Spleen (tissue), 11 donors: ENCODE measurements around the gene CRYGN. TPM values are rescaled to one million over a fixed set of nuclear protein-coding genes. Genes with fewer than 3 reads are reported as not detected.
A peak's percentile ranks its signal among the peaks of the same experiment; 100 is the strongest.

Experiments used
- DNase-seq: peaks from one replicate; pipeline ENCODE4 v3.0.0-alpha.2; 2020
- H3K27ac ChIP-seq, 8 donors: fragments of 200-600 bp; sonication (generic) in 7 of 8; 1 replicate in 4 of 8; 2 replicates in 4 of 8; pipeline versions ENCODE4 v1.5.0 to v1.8.0; 2016 to 2021; ENCODE audit warnings: inconsistent platforms in 4 of 8, mild to moderate bottlenecking in 4 of 8, moderate library complexity in 1 of 8
- H3K27me3 ChIP-seq, 7 donors: fragments of 200-600 bp; sonication (generic) in 6 of 7; replicated peaks in 1 of 7; 1 replicate in 4 of 7; 2 replicates in 3 of 7; pipeline versions ENCODE4 v1.5.0 to v1.8.0; 2016 to 2021; ENCODE audit warnings: inconsistent platforms in 3 of 7, mild to moderate bottlenecking in 1 of 7
- H3K36me3 ChIP-seq, 6 donors: fragments of 200-600 bp; sonication (generic) in 5 of 6; 1 replicate in 4 of 6; 2 replicates in 2 of 6; pipeline versions ENCODE4 v1.5.0 to v1.8.0; 2016 to 2021; ENCODE audit warnings: inconsistent platforms in 2 of 6
- H3K4me1 ChIP-seq, 6 donors: fragments of 200-600 bp; sonication (generic) in 5 of 6; 1 replicate in 3 of 6; 2 replicates in 3 of 6; pipeline versions ENCODE4 v1.5.0 to v1.8.0; 2016 to 2021; ENCODE audit warnings: inconsistent platforms in 3 of 6
- H3K4me3 ChIP-seq, 8 donors: fragments of 200-600 bp; sonication (generic) in 7 of 8; 1 replicate in 4 of 8; 2 replicates in 4 of 8; pipeline versions ENCODE4 v1.5.0 to v1.8.0; 2016 to 2021; ENCODE audit warnings: inconsistent platforms in 4 of 8, mild to moderate bottlenecking in 4 of 8, moderate library complexity in 2 of 8
- H3K9me3 ChIP-seq, 8 donors: fragments of 200-600 bp; sonication (generic) in 7 of 8; 1 replicate in 4 of 8; 2 replicates in 4 of 8; pipeline versions ENCODE4 v1.5.0 to v1.8.0; 2016 to 2021; ENCODE audit warnings: inconsistent platforms in 4 of 8
- CTCF ChIP-seq, 11 experiments: fragments of 200-600 bp in 7 of 11; fragments of 450-650 bp in 4 of 11; sonication (generic) in 4 of 11; IDR thresholded peaks in 8 of 11; conservative IDR thresholded peaks in 3 of 11; 1 replicate in 7 of 11; 2 replicates in 4 of 11; pipeline versions ENCODE4 v1.4.0 to v1.8.0; 2016 to 2021; ENCODE audit warnings: antibody characterized with exemption in 11 of 11, inconsistent platforms in 4 of 11, mild to moderate bottlenecking in 1 of 11
- POLR2A ChIP-seq, 3 donors: fragments of 450-650 bp; IDR thresholded peaks; one replicate each; pipeline ENCODE4 v1.5.1; 2017; ENCODE audit warnings: antibody characterized with exemption in 3 of 3, mild to moderate bottlenecking in 1 of 3
- POLR2AphosphoS5 ChIP-seq, 3 donors: sonication (generic); formaldehyde crosslinking; IDR thresholded peaks; one replicate each; pipeline ENCODE4 v1.5.1; 2017; ENCODE audit warnings: antibody characterized with exemption in 3 of 3
- WGBS, 5 donors: extraction: QIAGEN DNeasy Blood & Tissue Kit in 3 of 5; methylation state at CpG; one replicate each; pipeline versions ENCODE4 v1.1.5 to v1.1.7; 2013 to 2018; 5-methylcytosine and 5-hydroxymethylcytosine counted together
- intact Hi-C: fragments of 100-400 bp; cut with DNase I; formaldehyde crosslinking; loops from one replicate; pipeline ENCODE4 v1.15.0; 2023; ENCODE audit warnings: low total_unique reads
- polyA plus RNA-seq, 3 donors: library from polyadenylated mRNA; stranded (reverse); fragments of 200-250 nt; gene quantifications; one replicate each; pipeline ENCODE4 v1.2.1, GENCODE V29; 2013
- total RNA-seq, 7 donors: library from RNA; depleted of rRNA in 3 of 7; stranded (reverse); fragments of >200 nt in 3 of 7; fragmentation: NEBNext Ultra II Directional in 4 of 7; extraction: Animal tissue kit (Norgen Biotek cat#: 25700) in 4 of 7; gene quantifications; one replicate each; pipeline versions ENCODE4 v1.1.0 to v1.2.1, GENCODE V29; 2016 to 2021
- donor health status: healthy with polysubstance abuse.
- donor health status: DM: no; HTN: no; CAD: no; lungs with moderate emphysema.
- donor health status: DM: no; HTN: no; CAD: no.
- donor health status: Bipolar disorder and iron deficiency.
- donor health status: healthy.
- donor health status: DM: no; HTN: no; CAD: no.
- donor health status: DM: yes; HTN: yes; CAD: no.

The CRYGN gene
- total and polyA plus RNA-seq, 10 donors = 0.17 to 2.5 (median 0.32) TPM; not detected in 1

- intact Hi-C loops = no loop called here
- Histone ChIP-seq H3K4me1 (peaks cover 14 to 55% (median 28%) of the 10 kb centered on the region in 6 donors), H3K4me3 (no peak overlapping the region), H3K27me3 (peaks cover 0 to 10% (median 0%) of the 10 kb centered on the region in 7 donors), H3K27ac (peak overlapping the region in 7 of 8 donors; percentile 60 to 79 (median 67)), H3K9me3 (peaks cover 0 to 16% (median 6%) of the 10 kb centered on the region in 8 donors), H3K36me3 (no peaks in the 10 kb centered on the region)
- peak; percentile 18 for DNase-seq
- peak in 1 of 3 donors; percentile 38 for TF ChIP-seq POLR2AphosphoS5 (IDR thresholded peaks at IDR 0.05)
- no peak for TF ChIP-seq POLR2A (IDR thresholded peaks at IDR 0.05)
- no peak for TF ChIP-seq CTCF (IDR thresholded peaks at IDR 0.05 in 8 of 11, conservative IDR thresholded peaks at IDR 0.05 in 3 of 11)
- WGBS, 5 donors = 65 to 79% (median 68%) methylated on average over 14 of the region's 14 CpGs
These were observed 13.5 kb downstream of the CRYGN start for GRCh38 chr7:151426441-151426903.

- TF ChIP-seq CTCF (IDR thresholded peaks at IDR 0.05 in 8 of 11, conservative IDR thresholded peaks at IDR 0.05 in 3 of 11) = no peak
- intact Hi-C loops = no loop called here
- DNase-seq = peak; percentile 11
- H3K9me3 ChIP-seq = peaks cover 0 to 21% (median 6%) of the 10 kb centered on the region in 8 donors
- H3K27me3 ChIP-seq = peaks cover 0 to 10% (median 0%) of the 10 kb centered on the region in 7 donors
- H3K4me1 ChIP-seq = peaks cover 14 to 48% (median 28%) of the 10 kb centered on the region in 6 donors
- 61 to 82% (median 71%) methylated on average over 7 of the region's 7 CpGs for WGBS, 5 donors
- H3K36me3 ChIP-seq = no peaks in the 10 kb centered on the region
- peak overlapping the region in 7 of 8 donors; percentile 60 to 79 (median 67) for H3K27ac ChIP-seq
- H3K4me3 ChIP-seq = no peak overlapping the region
These were observed 14.1 kb downstream of the CRYGN start for GRCh38 chr7:151425670-151426440.

GRCh38 chr7:151424799-151425198, 15.1 kb downstream of the CRYGN start:
- DNase-seq = peak; percentile 40
- peaks cover 0 to 10% (median 0%) of the 10 kb centered on the region in 7 donors for H3K27me3 ChIP-seq
- no peak overlapping the region for H3K4me3 ChIP-seq
- no peaks in the 10 kb centered on the region for H3K36me3 ChIP-seq
- peaks cover 8 to 38% (median 20%) of the 10 kb centered on the region in 6 donors for H3K4me1 ChIP-seq
- intact Hi-C loops = no loop called here
- peaks cover 0 to 32% (median 14%) of the 10 kb centered on the region in 8 donors for H3K9me3 ChIP-seq
- TF ChIP-seq POLR2A (IDR thresholded peaks at IDR 0.05) = no peak
- TF ChIP-seq CTCF (IDR thresholded peaks at IDR 0.05 in 8 of 11, conservative IDR thresholded peaks at IDR 0.05 in 3 of 11) = no peak
- TF ChIP-seq POLR2AphosphoS5 (IDR thresholded peaks at IDR 0.05) = no peak
- no peak overlapping the region for H3K27ac ChIP-seq
- 80 to 93% (median 85%) methylated on average over 5 of the region's 5 CpGs for WGBS, 5 donors

GRCh38 chr7:151423936-151424335, 16.0 kb downstream of the CRYGN start:
- Histone ChIP-seq H3K36me3 (no peaks in the 10 kb centered on the region), H3K27me3 (peaks cover 0 to 10% (median 0%) of the 10 kb centered on the region in 7 donors), H3K4me3 (no peak overlapping the region), H3K27ac (no peak overlapping the region), H3K4me1 (peaks cover 0 to 30% (median 12%) of the 10 kb centered on the region in 6 donors), H3K9me3 (peaks cover 0 to 40% (median 23%) of the 10 kb centered on the region in 8 donors)
- TF ChIP-seq CTCF (IDR thresholded peaks at IDR 0.05 in 8 of 11, conservative IDR thresholded peaks at IDR 0.05 in 3 of 11) (no peak), POLR2A (IDR thresholded peaks at IDR 0.05) (no peak), POLR2AphosphoS5 (IDR thresholded peaks at IDR 0.05) (no peak)
- DNase-seq = peak; percentile 5
- intact Hi-C loops = no loop called here
- 88 to 94% (median 89%) methylated on average over 5 of the region's 5 CpGs for WGBS, 5 donors
